HS-5 (cell line): ENCODE measurements around the gene ZGLP1.
A peak's percentile ranks its signal among the peaks of the same experiment; 100 is the strongest.
"Not testable (repeated sequence)": the region's sequence is repeated elsewhere in the genome, so short reads cannot be mapped to it uniquely, and the experiment has no call there.

Experiments used
- DNase-seq: peaks from one replicate; pipeline ENCODE4 v3.0.0-alpha.2; 2012; ENCODE audit warnings: low read depth

The ZGLP1 gene

DNA sequence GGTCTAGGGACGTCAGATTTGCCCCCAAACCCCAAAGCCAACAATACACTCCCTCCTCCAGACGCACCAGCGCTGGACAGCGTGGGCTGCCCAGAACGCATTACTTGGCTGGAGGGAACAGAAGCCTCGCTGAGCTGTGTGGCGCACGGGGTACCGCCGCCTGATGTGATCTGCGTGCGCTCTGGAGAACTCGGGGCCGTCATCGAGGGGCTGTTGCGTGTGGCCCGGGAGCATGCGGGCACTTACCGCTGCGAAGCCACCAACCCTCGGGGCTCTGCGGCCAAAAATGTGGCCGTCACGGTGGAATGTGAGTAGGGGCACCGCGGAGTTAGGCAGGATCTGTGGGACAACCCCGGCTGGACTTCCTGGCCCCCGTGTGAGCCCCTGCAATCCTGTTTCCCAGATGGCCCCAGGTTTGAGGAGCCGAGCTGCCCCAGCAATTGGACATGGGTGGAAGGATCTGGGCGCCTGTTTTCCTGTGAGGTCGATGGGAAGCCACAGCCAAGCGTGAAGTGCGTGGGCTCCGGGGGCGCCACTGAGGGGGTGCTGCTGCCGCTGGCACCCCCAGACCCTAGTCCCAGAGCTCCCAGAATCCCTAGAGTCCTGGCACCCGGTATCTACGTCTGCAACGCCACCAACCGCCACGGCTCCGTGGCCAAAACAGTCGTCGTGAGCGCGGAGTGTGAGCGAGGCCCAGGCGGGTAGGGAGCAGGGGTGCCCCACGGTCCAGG, 15.8 kb downstream of the ZGLP1 start:
- no peak for DNase-seq

DNA sequence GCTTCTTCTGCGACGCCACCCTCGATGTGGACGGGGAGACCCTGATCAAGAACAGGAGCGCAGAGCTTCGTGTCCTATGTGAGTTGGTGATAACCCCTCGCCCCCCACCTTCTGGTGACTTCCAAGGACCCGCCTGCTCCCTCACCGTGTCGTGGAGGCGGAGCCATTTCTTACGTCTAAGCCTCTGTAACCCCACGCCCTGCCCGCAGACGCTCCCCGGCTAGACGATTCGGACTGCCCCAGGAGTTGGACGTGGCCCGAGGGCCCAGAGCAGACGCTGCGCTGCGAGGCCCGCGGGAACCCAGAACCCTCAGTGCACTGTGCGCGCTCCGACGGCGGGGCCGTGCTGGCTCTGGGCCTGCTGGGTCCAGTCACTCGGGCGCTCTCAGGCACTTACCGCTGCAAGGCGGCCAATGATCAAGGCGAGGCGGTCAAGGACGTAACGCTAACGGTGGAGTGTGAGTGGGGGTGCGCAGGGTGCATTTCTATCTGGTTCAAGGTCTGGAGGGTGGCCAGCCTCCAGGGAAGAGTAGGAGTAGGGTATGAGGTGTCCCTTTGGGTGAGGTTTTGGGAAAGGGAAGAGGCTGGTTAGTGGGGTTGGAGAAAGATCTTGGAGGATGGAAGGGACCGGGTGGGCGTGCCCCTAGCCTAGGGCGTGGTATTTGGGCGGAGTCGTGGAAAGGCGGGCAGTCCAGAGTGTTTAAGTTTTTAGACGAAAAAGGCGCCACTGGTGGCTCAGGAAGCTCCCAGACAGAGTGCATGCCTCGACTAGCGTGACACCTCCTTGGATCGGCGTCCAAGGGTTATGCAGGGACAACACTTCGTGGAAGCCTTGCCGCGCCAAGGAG, 16.6 kb downstream of the ZGLP1 start:
- DNase-seq, result no peak

DNA sequence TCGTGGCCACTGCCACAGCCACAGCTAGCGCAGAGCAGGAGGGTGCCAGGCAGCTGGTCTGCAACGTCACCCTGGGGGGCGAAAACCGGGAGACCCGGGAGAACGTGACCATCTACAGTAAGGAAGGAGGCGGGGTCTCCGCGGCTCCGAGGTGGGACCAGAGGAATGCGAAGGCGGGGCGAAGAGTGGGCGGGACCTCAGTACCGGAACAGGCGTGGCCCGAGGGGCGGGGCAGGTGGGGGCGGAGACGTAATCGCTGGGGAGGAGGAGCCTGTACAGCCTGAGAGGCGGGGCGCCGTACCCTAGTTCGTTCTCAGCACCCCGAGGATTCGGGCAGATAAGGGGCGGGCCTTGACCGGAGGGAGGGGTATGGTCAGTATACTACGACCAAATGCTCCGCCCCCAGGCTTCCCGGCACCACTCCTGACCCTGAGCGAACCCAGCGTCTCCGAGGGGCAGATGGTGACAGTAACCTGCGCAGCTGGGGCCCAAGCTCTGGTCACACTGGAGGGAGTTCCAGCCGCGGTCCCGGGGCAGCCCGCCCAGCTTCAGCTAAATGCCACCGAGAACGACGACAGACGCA, 17.3 kb downstream of the ZGLP1 start:
- DNase-seq, result no peak

DNA sequence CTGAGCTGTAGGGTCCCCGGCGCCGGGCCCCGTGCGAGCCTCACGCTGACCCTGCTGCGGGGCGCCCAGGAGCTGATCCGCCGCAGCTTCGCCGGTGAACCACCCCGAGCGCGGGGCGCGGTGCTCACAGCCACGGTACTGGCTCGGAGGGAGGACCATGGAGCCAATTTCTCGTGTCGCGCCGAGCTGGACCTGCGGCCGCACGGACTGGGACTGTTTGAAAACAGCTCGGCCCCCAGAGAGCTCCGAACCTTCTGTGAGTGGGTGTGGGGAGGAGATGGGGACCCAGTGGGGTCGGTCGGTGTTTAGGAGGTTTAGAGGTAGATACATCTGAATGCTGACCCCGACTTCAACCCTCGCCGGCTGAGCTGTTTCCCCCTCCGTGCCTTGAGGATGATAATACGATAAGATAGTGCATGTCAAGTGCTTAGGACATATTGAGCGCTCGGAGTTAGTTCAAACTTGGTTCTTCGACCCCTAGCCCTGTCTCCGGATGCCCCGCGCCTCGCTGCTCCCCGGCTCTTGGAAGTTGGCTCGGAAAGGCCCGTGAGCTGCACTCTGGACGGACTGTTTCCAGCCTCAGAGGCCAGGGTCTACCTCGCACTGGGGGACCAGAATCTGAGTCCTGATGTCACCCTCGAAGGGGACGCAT, 17.9 kb downstream of the ZGLP1 start:
- DNase-seq, result no peak

DNA sequence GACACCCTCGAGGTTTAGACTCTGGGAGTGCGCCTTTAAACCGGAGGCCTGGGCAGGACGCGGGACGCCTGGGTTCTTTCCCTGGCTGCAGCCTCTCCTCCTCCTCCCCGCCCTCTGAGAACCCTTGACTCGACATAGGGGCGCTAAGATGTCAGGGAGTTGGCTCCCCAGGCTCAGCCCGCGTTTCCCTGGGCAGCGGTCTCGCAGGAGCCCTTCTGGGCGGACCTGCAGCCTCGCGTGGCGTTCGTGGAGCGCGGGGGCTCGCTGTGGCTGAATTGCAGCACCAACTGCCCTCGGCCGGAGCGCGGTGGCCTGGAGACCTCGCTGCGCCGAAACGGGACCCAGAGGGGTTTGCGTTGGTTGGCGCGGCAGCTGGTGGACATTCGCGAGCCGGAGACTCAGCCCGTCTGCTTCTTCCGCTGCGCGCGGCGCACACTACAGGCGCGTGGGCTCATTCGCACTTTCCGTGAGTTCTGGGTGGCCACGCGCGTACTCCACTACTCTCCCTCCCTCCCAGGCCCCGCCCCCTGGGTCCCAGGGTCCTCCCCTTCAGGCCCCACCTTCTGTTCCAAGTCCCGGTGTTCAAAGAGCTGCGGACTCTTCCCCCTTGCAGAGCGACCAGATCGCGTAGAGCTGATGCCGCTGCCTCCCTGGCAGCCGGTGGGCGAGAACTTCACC, 18.6 kb downstream of the ZGLP1 start:
- no peak for DNase-seq

DNA sequence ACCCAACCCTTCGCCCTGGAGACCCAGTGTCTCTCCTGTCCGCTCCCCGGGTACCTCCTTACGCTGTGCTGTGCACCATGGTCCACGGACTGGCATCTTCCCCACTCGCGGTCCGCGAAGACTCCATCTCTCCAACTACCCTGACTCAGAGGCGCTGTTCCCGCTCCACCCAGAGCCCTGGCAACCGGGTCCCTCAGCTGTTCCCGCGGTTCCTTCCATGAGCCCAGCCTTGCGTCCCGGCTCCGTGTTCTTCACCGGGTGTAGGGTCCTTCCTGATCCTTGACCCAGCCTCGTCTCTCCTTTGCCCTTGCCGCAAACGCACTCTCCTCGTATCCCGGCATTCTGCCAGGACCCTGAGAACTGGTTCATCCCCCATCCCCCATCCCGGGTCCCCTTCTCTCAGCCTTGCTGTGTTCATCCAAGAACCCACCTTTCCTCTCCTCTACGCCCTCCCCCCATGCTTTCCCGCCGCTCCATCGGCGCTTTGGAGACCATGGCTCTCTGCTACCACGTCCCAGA, 19.2 kb downstream of the ZGLP1 start:
- no peak for DNase-seq

DNA sequence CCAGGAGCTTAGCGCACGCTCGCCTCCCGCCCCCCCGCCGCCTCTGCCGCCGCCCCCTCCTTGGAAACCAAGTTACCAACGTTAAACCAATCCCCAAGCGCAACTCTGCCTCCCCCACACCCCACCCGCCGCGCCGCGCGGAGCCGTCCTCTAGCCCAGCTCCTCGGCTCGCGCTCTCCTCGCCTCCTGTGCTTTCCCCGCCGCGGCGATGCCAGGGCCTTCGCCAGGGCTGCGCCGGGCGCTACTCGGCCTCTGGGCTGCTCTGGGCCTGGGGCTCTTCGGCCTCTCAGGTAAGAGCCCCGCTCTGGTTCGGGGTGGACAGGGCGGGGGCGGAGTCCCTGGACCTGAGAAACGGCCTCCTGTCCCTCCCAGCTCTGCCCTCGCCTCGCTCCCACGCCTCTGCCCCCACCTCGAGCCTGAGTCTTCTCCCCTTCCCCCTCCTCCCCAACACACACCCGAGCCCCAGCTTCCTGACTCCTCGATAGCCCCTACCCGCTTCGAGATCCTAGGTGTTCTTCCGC, 19.7 kb downstream of the ZGLP1 start, which contains the start of gene ICAM5:
Gene ICAM5, plus strand, starts transcription at position 117 of the 521 bp plus-strand sequence. Its CDS starts 92 bp downstream, at position 209.
- no peak for DNase-seq

DNA sequence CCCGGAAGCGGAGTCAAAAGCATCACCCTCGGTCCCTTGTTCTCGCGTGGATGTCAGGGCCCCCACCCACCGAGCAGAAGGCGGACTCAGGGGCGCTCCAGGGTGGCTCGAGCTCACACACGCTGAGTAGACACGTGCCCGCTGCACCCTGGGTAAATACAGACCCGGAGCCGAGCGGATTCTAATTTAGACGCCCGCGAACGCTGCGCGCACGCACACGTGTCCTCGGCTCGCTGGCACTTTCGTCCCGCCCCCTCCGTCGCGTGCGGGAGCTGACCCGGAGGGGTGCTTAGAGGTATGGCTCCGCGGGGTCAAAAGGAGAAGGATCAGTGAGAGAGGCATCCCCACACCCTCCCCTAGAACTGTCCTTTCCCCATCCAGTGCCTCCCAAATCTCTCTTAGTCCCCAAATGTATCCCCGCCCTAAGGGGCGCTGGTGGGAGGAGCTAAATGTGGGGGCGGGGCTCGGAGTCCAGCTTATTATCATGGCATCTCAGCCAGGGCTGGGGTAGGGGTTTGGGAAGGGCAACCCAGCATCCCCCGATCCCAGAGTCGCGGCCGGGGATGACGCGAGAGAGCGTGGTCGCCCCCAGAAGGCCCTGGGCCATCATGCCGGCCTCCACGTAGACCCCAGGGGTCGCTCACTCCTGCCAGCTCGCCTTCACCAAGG, 20.3 kb downstream of the ZGLP1 start:
- DNase-seq, result peak; percentile 80

DNA sequence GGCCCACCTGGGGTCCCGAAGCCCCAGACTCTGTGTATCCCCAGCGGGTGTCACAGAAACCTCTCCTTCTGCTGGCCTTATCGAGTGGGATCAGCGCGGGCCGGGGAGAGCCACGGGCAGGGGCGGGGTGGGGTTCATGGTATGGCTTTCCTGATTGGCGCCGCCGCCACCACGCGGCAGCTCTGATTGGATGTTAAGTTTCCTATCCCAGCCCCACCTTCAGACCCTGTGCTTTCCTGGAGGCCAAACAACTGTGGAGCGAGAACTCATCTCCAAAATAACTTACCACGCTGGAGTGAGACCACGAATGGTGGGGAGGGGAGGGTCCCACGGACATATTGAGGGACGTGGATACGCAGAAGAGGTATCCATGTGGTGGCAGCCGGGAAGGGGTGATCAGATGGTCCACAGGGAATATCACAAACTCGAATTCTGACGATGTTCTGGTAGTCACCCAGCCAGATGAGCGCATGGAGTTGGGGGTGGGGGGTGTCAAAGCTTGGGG, 20.9 kb downstream of the ZGLP1 start:
- peak; percentile 63 for DNase-seq

DNA sequence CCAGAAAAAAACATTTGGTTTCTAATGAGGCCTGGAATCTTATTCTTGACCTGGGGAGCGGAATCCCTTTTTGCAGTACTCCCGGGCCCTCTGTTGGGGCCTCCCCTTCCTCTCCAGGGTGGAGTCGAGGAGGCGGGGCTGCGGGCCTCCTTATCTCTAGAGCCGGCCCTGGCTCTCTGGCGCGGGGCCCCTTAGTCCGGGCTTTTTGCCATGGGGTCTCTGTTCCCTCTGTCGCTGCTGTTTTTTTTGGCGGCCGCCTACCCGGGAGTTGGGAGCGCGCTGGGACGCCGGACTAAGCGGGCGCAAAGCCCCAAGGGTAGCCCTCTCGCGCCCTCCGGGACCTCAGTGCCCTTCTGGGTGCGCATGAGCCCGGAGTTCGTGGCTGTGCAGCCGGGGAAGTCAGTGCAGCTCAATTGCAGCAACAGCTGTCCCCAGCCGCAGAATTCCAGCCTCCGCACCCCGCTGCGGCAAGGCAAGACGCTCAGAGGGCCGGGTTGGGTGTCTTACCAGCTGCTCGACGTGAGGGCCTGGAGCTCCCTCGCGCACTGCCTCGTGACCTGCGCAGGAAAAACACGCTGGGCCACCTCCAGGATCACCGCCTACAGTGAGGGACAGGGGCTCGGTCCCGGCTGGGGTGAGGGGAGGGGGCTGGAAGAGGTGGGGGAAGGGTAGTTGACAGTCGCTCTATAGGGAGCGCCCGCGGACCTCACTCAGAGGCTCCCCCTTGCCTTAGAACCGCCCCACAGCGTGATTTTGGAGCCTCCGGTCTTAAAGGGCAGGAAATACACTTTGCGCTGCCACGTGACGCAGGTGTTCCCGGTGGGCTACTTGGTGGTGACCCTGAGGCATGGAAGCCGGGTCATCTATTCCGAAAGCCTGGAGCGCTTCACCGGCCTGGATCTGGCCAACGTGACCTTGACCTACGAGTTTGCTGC, 22.5 kb downstream of the ZGLP1 start, which contains the start of gene ICAM4:
Gene ICAM4, plus strand, starts transcription at position 153 of the 935 bp plus-strand sequence. Its CDS starts 58 bp downstream, at position 211.
- no peak for DNase-seq

DNA sequence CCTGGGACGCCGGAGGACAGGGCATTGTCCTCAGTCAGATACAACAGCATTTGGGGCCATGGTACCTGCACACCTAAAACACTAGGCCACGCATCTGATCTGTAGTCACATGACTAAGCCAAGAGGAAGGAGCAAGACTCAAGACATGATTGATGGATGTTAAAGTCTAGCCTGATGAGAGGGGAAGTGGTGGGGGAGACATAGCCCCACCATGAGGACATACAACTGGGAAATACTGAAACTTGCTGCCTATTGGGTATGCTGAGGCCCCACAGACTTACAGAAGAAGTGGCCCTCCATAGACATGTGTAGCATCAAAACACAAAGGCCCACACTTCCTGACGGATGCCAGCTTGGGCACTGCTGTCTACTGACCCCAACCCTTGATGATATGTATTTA, 24.2 kb downstream of the ZGLP1 start:
- no peak for DNase-seq

DNA sequence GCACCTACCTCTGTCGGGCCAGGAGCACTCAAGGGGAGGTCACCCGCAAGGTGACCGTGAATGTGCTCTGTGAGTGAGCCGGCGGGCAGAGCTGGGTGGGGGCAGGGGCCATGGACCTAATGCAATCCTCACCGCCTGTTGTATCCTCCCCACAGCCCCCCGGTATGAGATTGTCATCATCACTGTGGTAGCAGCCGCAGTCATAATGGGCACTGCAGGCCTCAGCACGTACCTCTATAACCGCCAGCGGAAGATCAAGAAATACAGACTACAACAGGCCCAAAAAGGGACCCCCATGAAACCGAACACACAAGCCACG, 24.7 kb downstream of the ZGLP1 start:
- no peak for DNase-seq

DNA sequence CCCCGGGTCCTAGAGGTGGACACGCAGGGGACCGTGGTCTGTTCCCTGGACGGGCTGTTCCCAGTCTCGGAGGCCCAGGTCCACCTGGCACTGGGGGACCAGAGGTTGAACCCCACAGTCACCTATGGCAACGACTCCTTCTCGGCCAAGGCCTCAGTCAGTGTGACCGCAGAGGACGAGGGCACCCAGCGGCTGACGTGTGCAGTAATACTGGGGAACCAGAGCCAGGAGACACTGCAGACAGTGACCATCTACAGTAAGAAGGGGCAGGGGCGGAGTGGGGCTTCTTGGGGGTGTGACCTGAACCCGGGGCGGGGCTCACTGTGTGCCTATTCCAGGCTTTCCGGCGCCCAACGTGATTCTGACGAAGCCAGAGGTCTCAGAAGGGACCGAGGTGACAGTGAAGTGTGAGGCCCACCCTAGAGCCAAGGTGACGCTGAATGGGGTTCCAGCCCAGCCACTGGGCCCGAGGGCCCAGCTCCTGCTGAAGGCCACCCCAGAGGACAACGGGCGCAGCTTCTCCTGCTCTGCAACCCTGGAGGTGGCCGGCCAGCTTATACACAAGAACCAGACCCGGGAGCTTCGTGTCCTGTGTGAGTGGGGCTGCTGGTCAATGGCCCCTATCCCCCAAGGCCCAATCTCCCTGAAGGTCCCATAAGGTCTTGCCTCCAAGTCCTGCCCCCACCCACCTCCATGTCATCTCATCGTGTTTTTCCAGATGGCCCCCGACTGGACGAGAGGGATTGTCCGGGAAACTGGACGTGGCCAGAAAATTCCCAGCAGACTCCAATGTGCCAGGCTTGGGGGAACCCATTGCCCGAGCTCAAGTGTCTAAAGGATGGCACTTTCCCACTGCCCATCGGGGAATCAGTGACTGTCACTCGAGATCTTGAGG, 25.3 kb downstream of the ZGLP1 start:
- no peak for DNase-seq

DNA sequence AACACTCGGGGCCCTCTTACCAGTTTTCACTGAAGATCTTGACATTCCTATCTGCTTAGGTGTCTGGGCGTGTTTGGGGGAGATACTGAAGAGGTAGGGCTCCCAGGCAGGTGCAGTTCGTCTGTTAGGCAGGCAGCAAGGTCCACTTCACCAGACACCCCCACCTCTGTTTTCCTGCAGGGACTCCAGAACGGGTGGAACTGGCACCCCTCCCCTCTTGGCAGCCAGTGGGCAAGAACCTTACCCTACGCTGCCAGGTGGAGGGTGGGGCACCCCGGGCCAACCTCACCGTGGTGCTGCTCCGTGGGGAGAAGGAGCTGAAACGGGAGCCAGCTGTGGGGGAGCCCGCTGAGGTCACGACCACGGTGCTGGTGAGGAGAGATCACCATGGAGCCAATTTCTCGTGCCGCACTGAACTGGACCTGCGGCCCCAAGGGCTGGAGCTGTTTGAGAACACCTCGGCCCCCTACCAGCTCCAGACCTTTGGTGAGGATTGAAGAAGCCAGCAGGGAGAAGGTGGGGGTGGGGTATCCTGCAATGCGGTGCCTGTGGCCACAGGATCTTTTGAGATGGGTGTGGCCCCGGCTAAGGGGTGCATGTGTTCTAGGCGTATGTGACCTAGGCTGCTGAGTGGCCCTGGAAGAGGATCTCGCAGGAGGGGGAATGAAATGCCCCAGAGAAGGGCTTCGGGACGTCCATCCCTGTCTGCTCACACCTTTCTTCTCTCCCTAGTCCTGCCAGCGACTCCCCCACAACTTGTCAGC, 26.1 kb downstream of the ZGLP1 start:
- no peak for DNase-seq

DNA sequence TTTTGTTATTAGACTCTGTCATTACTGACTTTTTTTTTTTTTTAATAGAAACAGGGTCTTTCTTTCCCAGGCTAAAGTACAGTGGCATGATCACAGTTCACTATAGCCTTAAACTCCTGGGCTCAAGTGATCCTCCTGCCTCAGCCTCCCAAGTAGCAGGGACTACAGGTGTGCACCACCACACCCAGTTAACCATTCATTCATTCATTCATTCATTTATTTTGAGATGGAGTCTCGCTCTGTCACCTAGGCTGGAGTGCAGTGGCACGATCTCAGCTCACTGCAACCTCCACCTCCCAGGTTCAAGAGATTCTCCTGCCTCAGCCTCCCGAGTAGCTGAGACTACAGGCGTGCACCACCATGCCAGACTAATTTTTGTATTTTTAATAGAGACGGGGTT, 27.6 kb downstream of the ZGLP1 start:
- DNase-seq, result not testable (repeated sequence)

DNA sequence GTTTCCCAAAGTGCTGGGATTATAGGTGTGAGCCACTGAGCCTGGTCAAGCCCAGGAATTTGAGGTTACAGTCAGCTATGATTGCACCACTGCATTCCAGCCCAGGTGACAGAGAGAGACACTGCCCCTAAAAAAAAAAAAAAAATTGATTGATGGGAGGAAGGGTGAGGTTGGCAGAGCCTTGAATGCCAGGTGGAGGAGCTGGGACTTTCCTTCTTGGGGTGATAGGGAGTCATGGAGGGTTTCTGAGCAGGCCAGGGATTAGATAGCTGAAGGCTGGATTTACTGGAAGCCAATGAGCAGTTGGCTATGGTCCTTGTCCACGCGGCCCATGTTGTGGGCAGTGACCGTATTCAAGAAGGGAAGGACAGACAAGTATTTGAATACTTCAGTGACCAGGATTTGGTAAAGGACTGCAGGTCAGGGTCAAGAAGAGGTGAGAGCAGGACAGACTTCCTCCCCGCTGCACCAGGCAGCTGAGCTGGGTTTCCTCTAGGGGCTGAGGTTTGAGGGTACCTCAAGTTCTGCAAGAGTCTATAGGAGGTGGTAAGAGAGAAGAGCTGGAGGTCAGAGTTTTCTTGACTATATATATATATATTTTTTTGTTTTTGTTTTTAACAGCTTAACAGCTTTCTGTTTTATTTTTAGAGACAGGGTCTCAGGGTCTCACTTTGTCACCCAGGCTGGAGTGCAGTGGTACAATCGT, 29.7 kb downstream of the ZGLP1 start:
- DNase-seq, result no peak

DNA sequence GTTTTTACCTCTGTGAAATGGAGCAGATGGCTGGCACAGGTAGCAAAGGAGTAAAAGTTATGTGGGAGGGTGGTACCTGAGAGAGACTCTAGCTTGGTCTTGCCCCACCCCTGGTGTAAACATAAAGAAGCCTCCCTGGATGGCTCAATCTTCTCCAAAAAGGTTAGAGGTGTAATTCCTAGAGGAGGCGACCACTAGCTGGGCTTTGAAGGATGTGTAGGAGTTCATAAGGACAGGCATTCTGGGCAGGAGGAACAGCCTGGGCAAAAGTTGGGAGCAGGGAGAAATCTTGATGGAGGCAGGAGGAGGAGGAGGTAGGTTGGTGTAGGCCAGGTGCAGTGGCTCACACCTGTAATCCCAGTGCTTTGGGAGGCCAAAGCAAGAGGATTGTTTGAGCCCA, 30.7 kb downstream of the ZGLP1 start:
- no peak for DNase-seq
